K562 (cell line): Measurements from ENCODE around the gene FARP1. TPM values are rescaled to one million over a fixed set of nuclear protein-coding genes. Genes with fewer than 3 reads are reported as not detected.

ENCODE experiments used
- ATAC-seq: fragments of 200-7000 bp; cut with Tn5 transposase; 3 replicates; pipeline ENCODE4 v1.9.1; 2020; ENCODE audit warnings: moderate library complexity
- BruUV-seq: library from RNA; stranded (reverse); fragments of 400-500 nt; replicated peaks from 2 replicates; lab custom pipeline; 2021; lab: Mats Ljungman, UMichigan
- CTCF ChIA-PET: fragments of 300-600 bp; formaldehyde crosslinking; extraction: SDS; loops from one replicate; lab custom pipeline; 2021; ENCODE audit warnings: low intra/inter-chr PET ratio; lab: Yijun Ruan, JAX
- POLR2A ChIA-PET: fragments of 300-600, 350-650 bp; sonication (Branson Sonifier 250); formaldehyde crosslinking; extraction: SDS; loops from one replicate; lab custom pipeline; 2021; ENCODE audit warnings: antibody characterized with exemption, inconsistent platforms; lab: Yijun Ruan, JAX
- DNase-seq, 4 experiments: peaks; one replicate each; pipeline versions ENCODE4 v3.0.0 to v3.0.0-alpha.2; 2011 to 2018; ENCODE audit warnings: low spot score in 3 of 4, mixed read lengths in 3 of 4; ENCODE audit errors: extremely low read depth in 1 of 4
- FAIRE-seq: peaks from 2 replicates; lab custom pipeline; 2011; peaks lifted over from hg19 to GRCh38; lab: Jason Lieb, UNC
- H2AFZ ChIP-seq: 2 replicates; pipeline ENCODE4 v1.6.0; 2011; ENCODE audit warnings: low read depth, low read length, control low read depth, inconsistent platforms
- H3K27ac ChIP-seq: fragments of 200-600 bp; 3 replicates; pipeline ENCODE4 v1.8.0; 2011; ENCODE audit warnings: low read depth, mild to moderate bottlenecking, control low read depth, inconsistent platforms, low read length, moderate library complexity, mixed read lengths; ENCODE audit errors: extremely low read depth
- H3K27me3 ChIP-seq, 2 experiments: fragments of 300-600 bp in 1 of 2; 2 replicates in 1 of 2; 3 replicates in 1 of 2; pipeline versions ENCODE4 v1.6.0 to v1.8.0; 2011; ENCODE audit warnings: inconsistent platforms in 2 of 2, low read length in 2 of 2, mild to moderate bottlenecking in 1 of 2, mixed read lengths in 1 of 2, moderate library complexity in 1 of 2; ENCODE audit not compliant: control insufficient read depth in 2 of 2, insufficient read depth in 2 of 2
- H3K36me3 ChIP-seq: fragments of 300-600 bp; 3 replicates; pipeline ENCODE4 v1.8.0; 2011; ENCODE audit warnings: mild to moderate bottlenecking, low read length, inconsistent platforms; ENCODE audit not compliant: control insufficient read depth, insufficient read depth
- H3K4me1 ChIP-seq, 2 experiments: fragments of 200-600 bp in 1 of 2; replicated peaks in 1 of 2; 2 replicates in 1 of 2; 3 replicates in 1 of 2; pipeline versions ENCODE4 v1.5.1 to v1.8.0; 2011; ENCODE audit warnings: inconsistent platforms in 2 of 2, low read length in 2 of 2, mild to moderate bottlenecking in 1 of 2, mixed read lengths in 1 of 2, moderate library complexity in 1 of 2; ENCODE audit not compliant: control insufficient read depth in 2 of 2, insufficient read depth in 2 of 2
- H3K4me2 ChIP-seq: 2 replicates; pipeline ENCODE4 v1.6.1; 2011; ENCODE audit warnings: low read length, control low read depth, inconsistent platforms, mixed read lengths; ENCODE audit not compliant: insufficient read depth
- H3K4me3 ChIP-seq: fragments of 200-600 bp; sonication (generic), shearing (Covaris generic); 2 replicates; pipeline ENCODE4 v1.5.1; 2016; ENCODE audit warnings: control low read depth, inconsistent platforms
- H3K79me2 ChIP-seq: fragments of 200-600 bp; 3 replicates; pipeline ENCODE4 v1.8.0; 2011; ENCODE audit warnings: low read length, inconsistent platforms; ENCODE audit not compliant: control insufficient read depth, insufficient read depth
- H3K9ac ChIP-seq, 2 experiments: 2 replicates each; pipeline versions ENCODE4 v1.6.0 to v1.6.1; 2011; ENCODE audit warnings: low read depth in 2 of 2, low read length in 2 of 2, control low read depth in 1 of 2, inconsistent platforms in 1 of 2, mild to moderate bottlenecking in 1 of 2, mixed read lengths in 1 of 2; ENCODE audit not compliant: insufficient read depth in 1 of 2
- H3K9me1 ChIP-seq: one replicate; pipeline ENCODE4 v1.6.0; 2011; ENCODE audit warnings: inconsistent platforms, mild to moderate bottlenecking, low read length, moderate library complexity; ENCODE audit not compliant: control insufficient read depth, insufficient read depth
- H3K9me3 ChIP-seq: replicated peaks from 2 replicates; pipeline ENCODE4 v1.5.1; 2011; ENCODE audit warnings: low read depth, low read length, inconsistent platforms; ENCODE audit not compliant: control insufficient read depth, insufficient read depth
- H4K20me1 ChIP-seq: replicated peaks from 2 replicates; pipeline ENCODE4 v1.6.1; 2011; ENCODE audit warnings: low read length, inconsistent platforms, mixed read lengths; ENCODE audit not compliant: control insufficient read depth, insufficient read depth
- CGGBP1 ChIP-seq: fragments of 250-450 bp; sonication (Bioruptor Pico); IDR thresholded peaks from 2 replicates; pipeline ENCODE4 v1.9.0; 2021; ENCODE audit warnings: mild to moderate bottlenecking
- HIVEP1 ChIP-seq: fragments of 250-450 bp; sonication (Bioruptor Pico); IDR thresholded peaks from 2 replicates; pipeline ENCODE4 v1.4.0; 2020; ENCODE audit warnings: mild to moderate bottlenecking
- HMG20B ChIP-seq: fragments of 250-450 bp; sonication (Bioruptor Pico); IDR thresholded peaks from 2 replicates; pipeline ENCODE4 v1.5.0; 2021; ENCODE audit warnings: mild to moderate bottlenecking
- LCOR ChIP-seq: sonication (generic); formaldehyde crosslinking; IDR thresholded peaks from 2 replicates; pipeline ENCODE4 v1.8.0; 2022; ENCODE audit warnings: mild to moderate bottlenecking, missing genetic modification reagents
- NFRKB ChIP-seq: fragments of 450-650 bp; IDR thresholded peaks from 2 replicates; pipeline ENCODE4 v1.6.1; 2016; ENCODE audit warnings: low read depth
- RAD51 ChIP-seq: fragments of 450-650 bp; IDR thresholded peaks from 2 replicates; pipeline ENCODE4 v1.7.1; 2016; ENCODE audit warnings: low read depth, mild to moderate bottlenecking, borderline replicate concordance
- RUNX1 ChIP-seq: sonication (generic); IDR thresholded peaks from 2 replicates; pipeline ENCODE4 v1.6.1; 2016; ENCODE audit warnings: antibody characterized with exemption, low read depth
- SETDB1 ChIP-seq: IDR thresholded peaks from one replicate; pipeline ENCODE4 v1.6.1; 2012; ENCODE audit warnings: low read length, control low read depth, inconsistent platforms
- SIRT6 ChIP-seq: IDR thresholded peaks from one replicate; pipeline ENCODE4 v1.6.1; 2012; ENCODE audit warnings: low read depth, mild to moderate bottlenecking, control low read depth, inconsistent platforms, low read length, moderate library complexity
- TARDBP ChIP-seq: fragments of 450-650 bp; IDR thresholded peaks from 2 replicates; pipeline ENCODE4 v1.6.1; 2016
- TEAD1 ChIP-seq, 2 experiments: fragments of 450-650 bp in 1 of 2; sonication (generic) in 1 of 2; formaldehyde crosslinking; IDR thresholded peaks; 2 replicates each; pipeline versions ENCODE4 v1.4.0 to v1.8.0; 2020 to 2022; ENCODE audit warnings: mild to moderate bottlenecking in 2 of 2, missing genetic modification reagents in 1 of 2
- TRIM28 ChIP-seq: fragments of 450-650 bp; IDR thresholded peaks from 2 replicates; pipeline ENCODE4 v1.6.1; 2017
- ZSCAN32 ChIP-seq: fragments of 450-650 bp; formaldehyde crosslinking; IDR thresholded peaks from 2 replicates; pipeline ENCODE4 v1.4.0; 2020; ENCODE audit warnings: mild to moderate bottlenecking, moderate library complexity
- WGBS: fragments of 100-300 bp; shearing (Covaris generic); methylation state at CpG from one replicate; pipeline ENCODE4 v1.1.6; 2016; ENCODE audit warnings: low coverage, mixed read lengths; ENCODE audit not compliant: insufficient coverage; ENCODE audit errors: missing lambda C conversion rate; 5-methylcytosine and 5-hydroxymethylcytosine counted together
- in situ Hi-C: fragments of 300-500 bp; cut with MboI; formaldehyde crosslinking; loops from 4 replicates; pipeline ENCODE4 v1.15.0; 2018; ENCODE audit warnings: inconsistent platforms, mixed read lengths
- intact Hi-C: fragments of 100-400 bp; cut with micrococcal nuclease; formaldehyde crosslinking; loops from 2 replicates; pipeline ENCODE4 v1.14.2; 2022
- polyA plus RNA-seq, 8 experiments: library from polyadenylated mRNA; depleted of rRNA in 4 of 8; stranded (reverse) in 5 of 8; unstranded in 3 of 8; fragments of >200 nt; fragmentation: Nextera tagmentation in 2 of 8; fragmentation: Illumina TruSeq in 1 of 8; extraction: Ambion mirVana in 2 of 8; extraction: Trizol in 1 of 8; gene quantifications; 2 replicates each; pipeline versions ENCODE4 v1.2.1 to v1.2.3, GENCODE V29; 2011 to 2014; ENCODE audit warnings: inconsistent platforms in 1 of 8, missing spikeins in 1 of 8
- total RNA-seq, 7 experiments: library from RNA; depleted of rRNA in 6 of 7; stranded (reverse); fragments of >200 nt in 6 of 7; fragmentation: Illumina TruSeq in 2 of 7; extraction: Trizol in 2 of 7; gene quantifications; 2 replicates each; pipeline versions ENCODE4 v1.2.1 to v1.2.3, GENCODE V29; 2011 to 2021; ENCODE audit warnings: low replicate concordance in 1 of 7
- TF ChIP-seq, protein P1 (sequence below): IDR thresholded peaks from 3 replicates; pipeline ENCODE4 v1.6.1; 2011; ENCODE audit warnings: borderline replicate concordance, mild to moderate bottlenecking, moderate library complexity; ENCODE audit not compliant: insufficient read length; ENCODE audit errors: extremely low read depth
- TF ChIP-seq, protein P2 (sequence below): fragments of 450-650 bp; IDR thresholded peaks from 2 replicates; pipeline ENCODE4 v1.6.1; 2017; ENCODE audit warnings: antibody characterized with exemption, mild to moderate bottlenecking

Gene FARP1
- total and polyA plus RNA-seq, 9 of the 15 experiments (the other 6 are each of a cell fraction or from before 2014, with no cell fraction given) = 0.03 to 0.29 (median 0.05) TPM; not detected in 3

GRCh38 chr13:98239162-98240076 is 96.5 kb downstream of the FARP1 start:
- no peaks in the 10 kb centered on the region for H4K20me1 ChIP-seq
- intact Hi-C loops = no loop called here
- no TSS peak for BruUV-seq
- H3K9me3 ChIP-seq = no peaks in the 10 kb centered on the region
- ChIA-PET CTCF (no interaction called here), POLR2A (interaction anchor here (0.6 to 0.7 kb wide), 2 partner anchors 30 to 33 kb away, joined by 3 to 4 read pairs; no protein-coding TSS in a partner anchor)
- H3K27me3 ChIP-seq = peaks cover 3 to 7% of the 10 kb centered on the region in 2 experiments; a peak in 1 of 5 replicates
- DNase-seq (no peak), FAIRE-seq (no peak), ATAC-seq (no peak)
- no peaks in the 10 kb centered on the region for H3K4me1 ChIP-seq
- in situ Hi-C loops = no loop called here
- H3K79me2 ChIP-seq = no peaks in the 10 kb centered on the region
- no peak overlapping the region for H2AFZ ChIP-seq
- H3K9me1 ChIP-seq = no peaks in the 10 kb centered on the region
- no peak overlapping the region for H3K4me3 ChIP-seq
- no peak overlapping the region for H3K9ac ChIP-seq
- no peaks in the 10 kb centered on the region for H3K36me3 ChIP-seq
- WGBS = 0% methylated on average over 11 of the region's 14 CpGs
- H3K27ac ChIP-seq = no peak overlapping the region
- H3K4me2 ChIP-seq = no peak overlapping the region
- TF ChIP-seq LCOR (CRISPR knock-in tag) = no peak
- no peak for TF ChIP-seq NFRKB
- TF ChIP-seq HMG20B (CRISPR knock-in tag) = no peak
- TF ChIP-seq TEAD1 (CRISPR knock-in tag; IDR thresholded peaks at IDR 0.05) = no peak
- no peak for TF ChIP-seq TARDBP
- TF ChIP-seq HIVEP1 (CRISPR knock-in tag) = no peak
- no peak for TF ChIP-seq ZSCAN32 (CRISPR knock-in tag)
- TF ChIP-seq RUNX1 = no peak
- TF ChIP-seq RAD51 = no peak
- TF ChIP-seq, protein P1, sequence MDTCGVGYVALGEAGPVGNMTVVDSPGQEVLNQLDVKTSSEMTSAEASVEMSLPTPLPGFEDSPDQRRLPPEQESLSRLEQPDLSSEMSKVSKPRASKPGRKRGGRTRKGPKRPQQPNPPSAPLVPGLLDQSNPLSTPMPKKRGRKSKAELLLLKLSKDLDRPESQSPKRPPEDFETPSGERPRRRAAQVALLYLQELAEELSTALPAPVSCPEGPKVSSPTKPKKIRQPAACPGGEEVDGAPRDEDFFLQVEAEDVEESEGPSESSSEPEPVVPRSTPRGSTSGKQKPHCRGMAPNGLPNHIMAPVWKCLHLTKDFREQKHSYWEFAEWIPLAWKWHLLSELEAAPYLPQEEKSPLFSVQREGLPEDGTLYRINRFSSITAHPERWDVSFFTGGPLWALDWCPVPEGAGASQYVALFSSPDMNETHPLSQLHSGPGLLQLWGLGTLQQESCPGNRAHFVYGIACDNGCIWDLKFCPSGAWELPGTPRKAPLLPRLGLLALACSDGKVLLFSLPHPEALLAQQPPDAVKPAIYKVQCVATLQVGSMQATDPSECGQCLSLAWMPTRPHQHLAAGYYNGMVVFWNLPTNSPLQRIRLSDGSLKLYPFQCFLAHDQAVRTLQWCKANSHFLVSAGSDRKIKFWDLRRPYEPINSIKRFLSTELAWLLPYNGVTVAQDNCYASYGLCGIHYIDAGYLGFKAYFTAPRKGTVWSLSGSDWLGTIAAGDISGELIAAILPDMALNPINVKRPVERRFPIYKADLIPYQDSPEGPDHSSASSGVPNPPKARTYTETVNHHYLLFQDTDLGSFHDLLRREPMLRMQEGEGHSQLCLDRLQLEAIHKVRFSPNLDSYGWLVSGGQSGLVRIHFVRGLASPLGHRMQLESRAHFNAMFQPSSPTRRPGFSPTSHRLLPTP = no peak
- TF ChIP-seq, protein P2, sequence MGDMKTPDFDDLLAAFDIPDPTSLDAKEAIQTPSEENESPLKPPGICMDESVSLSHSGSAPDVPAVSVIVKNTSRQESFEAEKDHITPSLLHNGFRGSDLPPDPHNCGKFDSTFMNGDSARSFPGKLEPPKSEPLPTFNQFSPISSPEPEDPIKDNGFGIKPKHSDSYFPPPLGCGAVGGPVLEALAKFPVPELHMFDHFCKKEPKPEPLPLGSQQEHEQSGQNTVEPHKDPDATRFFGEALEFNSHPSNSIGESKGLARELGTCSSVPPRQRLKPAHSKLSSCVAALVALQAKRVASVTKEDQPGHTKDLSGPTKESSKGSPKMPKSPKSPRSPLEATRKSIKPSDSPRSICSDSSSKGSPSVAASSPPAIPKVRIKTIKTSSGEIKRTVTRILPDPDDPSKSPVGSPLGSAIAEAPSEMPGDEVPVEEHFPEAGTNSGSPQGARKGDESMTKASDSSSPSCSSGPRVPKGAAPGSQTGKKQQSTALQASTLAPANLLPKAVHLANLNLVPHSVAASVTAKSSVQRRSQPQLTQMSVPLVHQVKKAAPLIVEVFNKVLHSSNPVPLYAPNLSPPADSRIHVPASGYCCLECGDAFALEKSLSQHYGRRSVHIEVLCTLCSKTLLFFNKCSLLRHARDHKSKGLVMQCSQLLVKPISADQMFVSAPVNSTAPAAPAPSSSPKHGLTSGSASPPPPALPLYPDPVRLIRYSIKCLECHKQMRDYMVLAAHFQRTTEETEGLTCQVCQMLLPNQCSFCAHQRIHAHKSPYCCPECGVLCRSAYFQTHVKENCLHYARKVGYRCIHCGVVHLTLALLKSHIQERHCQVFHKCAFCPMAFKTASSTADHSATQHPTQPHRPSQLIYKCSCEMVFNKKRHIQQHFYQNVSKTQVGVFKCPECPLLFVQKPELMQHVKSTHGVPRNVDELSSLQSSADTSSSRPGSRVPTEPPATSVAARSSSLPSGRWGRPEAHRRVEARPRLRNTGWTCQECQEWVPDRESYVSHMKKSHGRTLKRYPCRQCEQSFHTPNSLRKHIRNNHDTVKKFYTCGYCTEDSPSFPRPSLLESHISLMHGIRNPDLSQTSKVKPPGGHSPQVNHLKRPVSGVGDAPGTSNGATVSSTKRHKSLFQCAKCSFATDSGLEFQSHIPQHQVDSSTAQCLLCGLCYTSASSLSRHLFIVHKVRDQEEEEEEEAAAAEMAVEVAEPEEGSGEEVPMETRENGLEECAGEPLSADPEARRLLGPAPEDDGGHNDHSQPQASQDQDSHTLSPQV = no peak
- TF ChIP-seq CGGBP1 (CRISPR knock-in tag) = no peak
- no peak for TF ChIP-seq SIRT6
- TF ChIP-seq SETDB1 = no peak
- no peak for TF ChIP-seq TRIM28
